Mucosa of rectum (tissue), 2 donors: ENCODE measurements around the gene NLRC5.

ENCODE experiments used
- H3K27ac ChIP-seq, 2 donors: one replicate each; pipeline ENCODE4 v1.7.0; 2013; ENCODE audit warnings: inconsistent platforms in 2 of 2, low read depth in 2 of 2, low read length in 2 of 2
- H3K27me3 ChIP-seq, 2 donors: one replicate each; pipeline ENCODE4 v1.7.0; 2013; ENCODE audit warnings: low read length in 2 of 2; ENCODE audit not compliant: control insufficient read depth in 2 of 2, insufficient read depth in 2 of 2
- H3K36me3 ChIP-seq, 2 donors: one replicate each; pipeline ENCODE4 v1.7.0; 2013; ENCODE audit warnings: low read length in 2 of 2; ENCODE audit not compliant: control insufficient read depth in 2 of 2, insufficient read depth in 2 of 2
- H3K4me1 ChIP-seq, 2 donors: one replicate each; pipeline ENCODE4 v1.7.0; 2013; ENCODE audit warnings: low read length in 2 of 2, mild to moderate bottlenecking in 1 of 2; ENCODE audit not compliant: control insufficient read depth in 2 of 2, insufficient read depth in 2 of 2
- H3K4me3 ChIP-seq, 2 donors: one replicate each; pipeline ENCODE4 v1.7.0; 2013; ENCODE audit warnings: low read length in 2 of 2
- H3K9ac ChIP-seq, 2 donors: one replicate each; pipeline ENCODE4 v1.7.0; 2013; ENCODE audit warnings: low read length in 2 of 2, low read depth in 1 of 2, mild to moderate bottlenecking in 1 of 2
- H3K9me3 ChIP-seq, 2 donors: one replicate each; pipeline ENCODE4 v1.7.0; 2013; ENCODE audit warnings: low read length in 2 of 2; ENCODE audit not compliant: control insufficient read depth in 2 of 2
- donor health status: healthy.
- donor health status: Normal muscosa, but diverticular disease.

Gene NLRC5

DNA sequence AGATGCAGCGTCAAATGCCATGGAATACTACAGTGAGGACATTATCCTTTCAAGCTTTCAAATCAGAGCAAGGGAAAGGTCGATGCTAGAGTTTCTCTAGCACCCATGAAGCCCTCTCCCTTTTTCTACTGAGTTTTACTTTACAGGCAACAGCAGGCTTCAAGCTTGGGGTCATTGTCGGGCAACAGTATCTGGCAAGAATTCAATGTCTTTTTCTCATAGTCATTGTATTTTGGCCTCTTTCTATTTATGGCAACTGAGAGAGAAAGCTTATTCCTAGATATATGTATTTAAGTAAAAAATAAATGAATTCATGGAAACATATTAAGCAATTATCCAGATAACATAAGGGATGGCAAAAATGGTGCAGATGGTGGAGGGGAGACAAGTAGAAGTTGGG, 28.0 kb upstream of the NLRC5 start:
- H3K27ac ChIP-seq, result no peak overlapping the region
- H3K27me3 ChIP-seq, result no peaks in the 10 kb centered on the region
- no peak overlapping the region for H3K9ac ChIP-seq
- H3K9me3 ChIP-seq, result no peaks in the 10 kb centered on the region
- H3K4me1 ChIP-seq, result peaks cover 4 to 6% of the 10 kb centered on the region in 2 donors
- no peak overlapping the region for H3K4me3 ChIP-seq
- no peaks in the 10 kb centered on the region for H3K36me3 ChIP-seq

DNA sequence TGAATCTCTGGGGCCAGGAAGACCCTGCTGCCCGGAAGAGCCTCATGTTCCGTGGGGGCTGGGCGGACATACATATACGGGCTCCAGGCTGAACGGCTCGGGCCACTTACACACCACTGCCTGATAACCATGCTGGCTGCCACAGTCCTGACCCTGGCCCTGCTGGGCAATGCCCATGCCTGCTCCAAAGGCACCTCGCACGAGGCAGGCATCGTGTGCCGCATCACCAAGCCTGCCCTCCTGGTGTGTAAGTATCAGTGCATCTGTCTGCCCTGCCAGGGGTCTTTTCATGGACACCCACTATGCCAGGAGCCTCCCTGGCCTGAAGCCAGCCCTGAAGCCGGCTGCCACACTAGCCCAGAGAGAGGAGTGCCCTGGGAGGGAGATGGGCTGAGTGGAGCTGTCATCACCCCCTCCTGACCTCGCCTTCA, 27.5 kb upstream of the NLRC5 start, which contains the start of gene CETP:
TSS of gene CETP (plus strand) at position 100 of the 431 bp plus-strand sequence. CDS start at position 130, 30 bp downstream.
- Histone ChIP-seq H3K36me3 (no peaks in the 10 kb centered on the region), H3K4me1 (peaks cover 4 to 6% of the 10 kb centered on the region in 2 donors), H3K9ac (no peak within 1 kb of the TSS), H3K9me3 (no peaks in the 10 kb centered on the region), H3K27ac (no peak within 1 kb of the TSS), H3K27me3 (no peaks in the 10 kb centered on the region), H3K4me3 (no peak within 1 kb of the TSS)

DNA sequence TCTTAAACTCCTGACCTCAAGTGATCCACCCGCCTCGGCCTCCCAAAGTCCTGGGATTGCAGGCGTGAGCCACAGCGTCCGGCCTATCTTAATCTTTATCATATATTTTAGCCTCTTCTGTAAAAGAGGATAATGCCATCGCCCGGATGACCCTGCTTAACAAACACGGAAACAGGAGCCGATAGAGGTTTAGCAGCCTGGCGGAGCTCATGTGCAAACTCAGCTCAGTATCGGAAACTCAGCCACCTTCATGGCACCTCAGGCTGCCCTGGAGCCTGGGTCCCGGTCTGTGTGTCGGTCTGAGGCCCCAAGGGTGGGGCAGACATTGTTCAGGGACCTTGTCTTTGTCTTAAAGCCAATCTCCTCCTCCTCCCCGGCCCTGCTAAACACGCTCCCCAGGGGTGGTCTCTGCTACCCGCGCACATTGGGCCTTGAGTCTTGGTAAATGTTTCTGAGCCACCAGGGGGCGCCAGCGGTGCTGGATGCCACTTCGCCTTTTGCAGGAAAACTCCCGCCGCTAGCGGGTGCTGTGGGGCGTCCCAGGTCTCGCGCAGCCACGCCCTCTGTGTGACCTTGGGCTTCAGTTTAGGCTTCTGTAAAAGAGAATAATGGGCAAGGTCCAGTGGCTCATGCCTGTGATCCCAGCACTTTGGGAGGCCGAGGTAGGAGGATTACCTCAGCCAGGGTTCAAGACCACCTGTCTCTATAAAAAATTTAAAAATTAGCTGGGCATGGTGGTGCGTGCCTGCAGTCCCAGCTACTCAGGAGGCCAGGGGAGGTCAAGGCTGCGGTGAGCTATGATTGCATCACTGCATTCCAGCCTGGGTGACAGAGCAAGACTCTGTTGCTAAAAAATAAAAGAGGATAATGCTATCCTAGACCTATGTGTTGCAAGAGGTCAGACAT, 24.9 kb upstream of the NLRC5 start:
- Histone ChIP-seq H3K27ac (peak overlapping the region in 1 of 2 donors; percentile 16), H3K36me3 (no peaks in the 10 kb centered on the region), H3K4me3 (no peak overlapping the region)

DNA sequence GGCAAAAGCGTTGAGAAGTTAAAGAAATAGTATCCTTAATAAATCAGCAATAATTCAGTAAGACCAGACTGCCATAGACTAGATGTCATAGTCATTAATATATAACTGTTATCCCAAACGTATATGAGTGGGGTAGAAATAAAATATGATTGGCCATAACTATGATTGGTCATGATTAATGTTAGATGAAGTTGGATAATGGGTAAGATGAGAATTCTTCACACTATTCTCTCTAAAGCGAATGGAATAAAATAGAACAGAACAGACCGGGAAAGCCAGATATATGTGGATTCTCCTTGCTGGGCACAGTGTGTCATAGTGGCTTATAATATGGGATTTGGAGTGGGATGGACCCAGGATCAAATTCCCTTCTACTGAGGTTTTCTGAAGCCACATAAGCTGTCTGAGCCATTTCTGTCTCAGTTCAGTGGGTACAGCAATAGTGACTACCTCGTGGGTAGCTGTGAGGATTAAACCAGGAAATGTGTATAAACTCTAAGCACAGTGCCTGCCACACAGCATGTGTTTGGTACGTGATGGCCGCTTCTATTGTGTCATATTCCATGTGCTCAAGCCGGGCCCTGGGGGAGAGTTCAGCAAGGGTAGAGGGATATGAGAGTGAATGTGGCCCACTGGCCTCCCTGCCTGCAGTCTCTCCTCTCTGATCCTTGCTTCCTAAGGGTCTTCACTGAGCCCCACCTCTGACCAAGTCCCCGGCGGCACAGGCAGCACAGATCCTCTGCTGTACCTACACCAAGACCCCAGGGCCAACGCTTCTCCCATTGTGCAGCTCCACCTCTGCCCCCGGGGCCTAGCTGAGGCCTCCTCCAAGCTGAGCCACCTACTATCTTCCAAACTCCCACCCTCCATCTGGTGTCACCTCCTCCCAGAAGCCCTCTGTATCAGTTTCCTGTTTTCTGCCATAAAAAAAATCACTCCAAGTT, 23.9 kb upstream of the NLRC5 start:
- no peak overlapping the region for H3K27ac ChIP-seq
- H3K9me3 ChIP-seq, result no peaks in the 10 kb centered on the region
- H3K4me1 ChIP-seq, result peaks cover 4 to 6% of the 10 kb centered on the region in 2 donors
- peak overlapping the region in 1 of 2 donors; percentile 24 for H3K9ac ChIP-seq
- no peaks in the 10 kb centered on the region for H3K27me3 ChIP-seq
- no peaks in the 10 kb centered on the region for H3K36me3 ChIP-seq
- H3K4me3 ChIP-seq, result no peak overlapping the region

More for the DNA sequence above, 24.9 kb upstream of the NLRC5 start:
- Histone ChIP-seq H3K9ac (no peak overlapping the region), H3K27me3 (no peaks in the 10 kb centered on the region), H3K4me1 (peaks cover 4 to 6% of the 10 kb centered on the region in 2 donors), H3K9me3 (no peaks in the 10 kb centered on the region)

DNA sequence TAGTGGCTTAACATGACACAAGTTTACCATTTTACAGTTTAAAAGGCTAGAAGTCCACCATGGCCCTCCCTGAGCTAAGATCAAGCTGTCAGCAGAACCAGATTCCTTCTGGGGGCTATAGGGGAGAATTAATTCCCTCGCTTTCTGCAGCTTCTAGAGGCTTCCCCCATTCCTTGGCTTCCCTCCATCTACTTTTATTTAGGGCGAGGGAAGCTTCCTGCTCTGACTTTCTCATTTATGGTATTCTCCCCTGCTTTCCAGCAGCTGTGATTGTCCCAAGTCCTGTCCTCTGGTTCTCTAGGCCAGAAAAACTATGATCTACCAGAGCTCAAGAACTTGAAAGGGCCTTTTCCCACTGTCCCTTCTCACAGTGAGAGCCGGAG, 23.3 kb upstream of the NLRC5 start:
- H3K4me3 ChIP-seq, result no peak overlapping the region
- H3K4me1 ChIP-seq, result peaks cover 4 to 6% of the 10 kb centered on the region in 2 donors
- no peaks in the 10 kb centered on the region for H3K36me3 ChIP-seq
- no peaks in the 10 kb centered on the region for H3K9me3 ChIP-seq
- H3K27ac ChIP-seq, result no peak overlapping the region
- no peaks in the 10 kb centered on the region for H3K27me3 ChIP-seq
- H3K9ac ChIP-seq, result peak overlapping the region in 1 of 2 donors; percentile 24

DNA sequence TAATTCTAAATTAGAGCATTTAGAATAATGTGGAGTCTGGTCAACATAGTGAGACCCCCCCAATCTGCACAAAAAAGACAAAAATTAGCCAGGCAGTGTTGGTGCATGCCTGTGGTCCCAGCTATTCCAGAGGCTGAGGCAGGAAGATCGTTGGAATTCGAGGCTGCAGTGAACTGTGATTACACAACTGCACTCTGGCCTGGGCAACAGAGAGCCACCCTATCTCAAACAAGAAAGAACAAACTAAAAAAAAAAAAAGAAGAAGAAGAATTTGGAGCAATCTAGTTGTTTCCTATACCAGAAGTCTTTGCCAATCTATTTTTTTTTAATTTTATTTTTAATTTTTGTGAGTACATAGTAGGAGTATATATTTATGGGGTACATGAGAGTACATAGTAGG, 21.6 kb upstream of the NLRC5 start:
- H3K4me1 ChIP-seq, result peaks cover 6% of the 10 kb centered on the region in 2 donors
- H3K9me3 ChIP-seq, result no peaks in the 10 kb centered on the region
- H3K27ac ChIP-seq, result no peak overlapping the region
- no peaks in the 10 kb centered on the region for H3K27me3 ChIP-seq
- no peak overlapping the region for H3K9ac ChIP-seq
- no peaks in the 10 kb centered on the region for H3K36me3 ChIP-seq
- no peak overlapping the region for H3K4me3 ChIP-seq

DNA sequence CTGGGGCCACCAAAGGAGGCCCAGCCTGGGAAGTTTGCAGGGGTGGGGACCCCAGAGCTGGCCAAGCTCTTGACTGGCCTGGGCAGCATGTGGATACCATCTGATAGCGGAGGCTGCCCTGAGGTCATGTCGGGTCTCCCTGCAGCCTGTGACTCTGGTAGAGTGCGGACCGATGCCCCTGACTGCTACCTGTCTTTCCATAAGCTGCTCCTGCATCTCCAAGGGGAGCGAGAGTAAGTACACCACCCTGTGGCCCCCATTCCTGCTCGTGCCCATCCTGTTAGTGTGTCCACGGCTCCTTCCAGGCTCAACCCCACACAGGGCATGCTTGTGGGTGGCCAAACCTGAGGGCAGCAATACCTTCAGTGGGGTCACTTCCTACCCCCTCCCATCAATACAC, 19.6 kb upstream of the NLRC5 start:
- Histone ChIP-seq H3K4me1 (peaks cover 5 to 7% of the 10 kb centered on the region in 2 donors), H3K9ac (no peak overlapping the region), H3K4me3 (no peak overlapping the region), H3K9me3 (no peaks in the 10 kb centered on the region), H3K27me3 (no peaks in the 10 kb centered on the region), H3K36me3 (no peaks in the 10 kb centered on the region), H3K27ac (no peak overlapping the region)

DNA sequence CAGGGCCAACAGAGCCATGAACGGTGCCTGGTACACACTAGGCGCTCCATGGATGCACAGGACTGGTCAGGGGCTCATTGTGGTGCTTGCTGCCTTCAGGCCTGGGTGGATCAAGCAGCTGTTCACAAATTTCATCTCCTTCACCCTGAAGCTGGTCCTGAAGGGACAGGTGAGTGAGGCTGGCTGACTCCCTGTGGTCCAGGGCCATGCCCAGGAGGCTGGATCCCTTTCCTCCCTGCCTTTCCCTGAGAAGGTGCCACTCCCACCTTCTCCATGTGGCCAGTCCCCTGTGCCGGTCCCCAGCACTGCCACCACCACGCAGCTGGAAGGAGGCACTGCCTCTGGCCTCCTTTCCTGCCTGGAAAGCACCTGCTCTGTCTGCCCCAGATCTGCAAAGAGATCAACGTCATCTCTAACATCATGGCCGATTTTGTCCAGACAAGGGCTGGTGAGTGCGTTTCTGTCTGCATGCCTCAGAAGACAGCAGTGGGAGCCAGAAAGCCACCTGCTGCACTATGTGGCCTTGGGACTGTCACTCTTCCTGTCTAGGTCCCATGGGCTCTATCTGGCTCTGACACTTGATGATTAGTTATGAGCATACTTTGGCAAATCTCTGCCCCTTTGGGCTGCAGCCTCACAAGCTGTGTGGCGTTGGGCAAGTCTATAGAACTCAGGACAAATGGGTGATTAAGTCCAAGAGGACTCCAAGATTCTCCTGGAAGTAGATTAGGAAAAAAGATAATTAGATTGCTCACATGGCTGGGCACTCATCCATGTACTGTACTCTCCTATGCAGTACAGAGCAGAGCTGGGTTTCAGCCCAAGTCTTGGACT, 18.2 kb upstream of the NLRC5 start:
- Histone ChIP-seq H3K27me3 (no peaks in the 10 kb centered on the region), H3K9me3 (no peaks in the 10 kb centered on the region), H3K4me1 (peaks cover 0 to 3% of the 10 kb centered on the region in 2 donors), H3K9ac (no peak overlapping the region), H3K36me3 (no peaks in the 10 kb centered on the region), H3K27ac (no peak overlapping the region), H3K4me3 (no peak overlapping the region)

DNA sequence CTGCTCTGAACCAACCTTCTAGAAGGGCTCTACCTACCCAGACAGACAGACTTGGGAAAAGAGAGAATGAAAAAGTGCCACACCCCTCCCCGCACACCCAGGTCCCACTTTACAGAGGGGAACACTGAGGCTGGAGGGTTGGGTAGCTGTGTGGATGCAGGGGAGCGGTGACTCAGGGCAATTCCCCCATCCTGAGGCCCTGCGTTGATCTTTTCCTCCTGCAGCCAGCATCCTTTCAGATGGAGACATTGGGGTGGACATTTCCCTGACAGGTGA, 17.7 kb upstream of the NLRC5 start:
- H3K27me3 ChIP-seq, result no peaks in the 10 kb centered on the region
- H3K4me1 ChIP-seq, result peaks cover 0 to 3% of the 10 kb centered on the region in 2 donors
- H3K9me3 ChIP-seq, result no peaks in the 10 kb centered on the region
- no peak overlapping the region for H3K27ac ChIP-seq
- no peak overlapping the region for H3K9ac ChIP-seq
- no peak overlapping the region for H3K4me3 ChIP-seq
- H3K36me3 ChIP-seq, result no peaks in the 10 kb centered on the region
